ACC112 (cell line): Measurements from ENCODE around the gene JAKMIP3.

Experiments
- H2AFZ ChIP-seq: fragments of 200-600 bp; sonication (generic); one replicate; pipeline ENCODE4 v1.6.0; 2017; ENCODE audit warnings: antibody characterized with exemption, low read length; ENCODE audit not compliant: unreplicated experiment
- H3K27ac ChIP-seq: fragments of 200-600 bp; sonication (generic); 2 replicates; pipeline ENCODE4 v1.5.1; 2014; ENCODE audit warnings: low read depth, mild to moderate bottlenecking, antibody characterized with exemption, low read length, moderate library complexity
- H3K27me3 ChIP-seq: fragments of 200-600 bp; sonication (generic); 2 replicates; pipeline ENCODE4 v1.6.1; 2014; ENCODE audit warnings: mild to moderate bottlenecking, antibody characterized with exemption, low read length, moderate library complexity, mixed read lengths; ENCODE audit not compliant: insufficient read depth
- H3K36me3 ChIP-seq: fragments of 200-600 bp; sonication (generic); 2 replicates; pipeline ENCODE4 v1.6.1; 2016; ENCODE audit warnings: mild to moderate bottlenecking, antibody characterized with exemption, low read length, moderate library complexity, mixed read lengths; ENCODE audit not compliant: insufficient read depth
- H3K4me1 ChIP-seq: fragments of 200-600 bp; sonication (generic); one replicate; pipeline ENCODE4 v1.6.1; 2016; ENCODE audit warnings: low read length, mixed read lengths; ENCODE audit not compliant: insufficient read depth, unreplicated experiment, control insufficient read depth
- H3K4me3 ChIP-seq: fragments of 200-600 bp; sonication (generic); 2 replicates; pipeline ENCODE4 v1.5.1; 2014; ENCODE audit warnings: mild to moderate bottlenecking, low read depth, low read length
- H3K79me2 ChIP-seq: fragments of 200-600 bp; sonication (generic); one replicate; pipeline ENCODE4 v1.6.0; 2016; ENCODE audit warnings: low read length; ENCODE audit not compliant: control insufficient read depth, unreplicated experiment, insufficient read depth

The JAKMIP3 gene

DNA sequence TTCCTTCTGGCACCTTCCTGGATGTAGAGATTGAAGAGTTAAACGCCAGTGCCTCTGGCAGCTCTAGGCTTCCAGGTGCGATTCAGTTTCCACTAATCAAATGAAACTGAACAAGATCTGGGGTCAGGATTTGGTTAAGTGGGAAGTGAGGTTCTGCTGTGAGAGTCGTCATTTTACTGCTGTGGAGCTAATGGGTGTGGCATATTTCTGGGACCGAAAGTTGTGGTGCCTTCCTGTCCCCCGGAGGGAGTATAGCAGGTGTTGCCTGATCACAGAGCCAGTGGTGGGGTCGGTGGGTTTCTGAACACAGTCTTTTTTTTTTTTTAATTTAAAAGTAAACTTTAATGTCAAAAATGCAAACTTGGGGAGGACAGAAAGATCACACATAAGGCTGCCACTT, 37.0 kb upstream of the JAKMIP3 start:
- Histone ChIP-seq H3K27ac (no peak overlapping the region), H3K4me3 (no peak overlapping the region), H3K36me3 (no peaks in the 10 kb centered on the region), H3K27me3 (peaks cover 52% of the 10 kb centered on the region), H3K4me1 (no peaks in the 10 kb centered on the region), H2AFZ (no peak overlapping the region), H3K79me2 (no peaks in the 10 kb centered on the region)

DNA sequence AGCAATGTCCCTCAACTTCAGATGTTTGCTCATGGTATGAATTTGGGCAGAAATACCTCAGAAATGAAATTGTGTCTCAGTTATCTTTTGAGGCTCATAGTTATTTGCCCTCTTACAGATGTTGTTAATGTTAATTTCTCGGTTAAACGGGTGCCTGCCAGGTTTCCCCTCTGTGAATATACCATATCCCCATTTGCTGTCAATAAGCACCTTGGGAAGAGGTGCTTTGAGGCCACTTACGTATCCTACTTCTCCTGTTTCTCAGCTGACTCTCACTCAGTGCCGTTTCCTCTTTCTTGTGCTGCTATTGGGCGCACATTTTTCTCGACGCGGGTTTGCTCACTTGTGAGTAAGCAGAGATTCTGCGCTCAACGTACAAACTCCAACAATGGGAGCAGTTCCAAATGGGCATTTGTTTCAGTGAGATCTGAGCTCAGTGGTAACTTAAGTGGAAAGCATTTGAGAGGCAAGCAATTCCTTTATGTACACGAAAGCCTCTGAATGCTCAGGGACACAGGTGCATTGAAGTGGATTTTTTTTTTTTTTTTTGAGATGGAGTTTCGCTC, 34.8 kb upstream of the JAKMIP3 start:
- Histone ChIP-seq H3K79me2 (no peaks in the 10 kb centered on the region), H2AFZ (no peak overlapping the region), H3K4me1 (no peaks in the 10 kb centered on the region), H3K36me3 (no peaks in the 10 kb centered on the region), H3K4me3 (no peak overlapping the region), H3K27ac (no peak overlapping the region), H3K27me3 (peaks cover 68% of the 10 kb centered on the region)

DNA sequence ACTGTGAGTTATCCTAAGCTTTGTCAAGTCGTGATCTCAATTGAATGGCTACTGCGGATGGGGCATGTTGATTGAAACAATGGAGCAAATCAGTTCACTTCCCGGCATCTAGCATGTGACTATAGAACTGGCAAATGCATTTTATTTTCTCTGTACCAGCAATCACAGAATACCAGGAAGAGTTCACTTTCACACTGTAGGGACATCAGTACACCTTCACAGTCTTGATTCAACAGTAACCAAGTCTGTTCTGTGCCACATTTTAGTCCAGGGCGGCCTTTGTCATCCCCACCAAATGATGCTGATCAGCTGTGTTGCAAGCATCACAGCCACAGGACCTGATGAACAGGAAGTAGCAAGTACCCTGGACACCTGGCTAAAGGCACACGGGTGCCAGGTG, 32.1 kb upstream of the JAKMIP3 start:
- Histone ChIP-seq H2AFZ (no peak overlapping the region), H3K4me1 (no peaks in the 10 kb centered on the region), H3K4me3 (no peak overlapping the region), H3K27ac (no peak overlapping the region), H3K79me2 (no peaks in the 10 kb centered on the region), H3K36me3 (no peaks in the 10 kb centered on the region), H3K27me3 (peaks cover 87% of the 10 kb centered on the region)

DNA sequence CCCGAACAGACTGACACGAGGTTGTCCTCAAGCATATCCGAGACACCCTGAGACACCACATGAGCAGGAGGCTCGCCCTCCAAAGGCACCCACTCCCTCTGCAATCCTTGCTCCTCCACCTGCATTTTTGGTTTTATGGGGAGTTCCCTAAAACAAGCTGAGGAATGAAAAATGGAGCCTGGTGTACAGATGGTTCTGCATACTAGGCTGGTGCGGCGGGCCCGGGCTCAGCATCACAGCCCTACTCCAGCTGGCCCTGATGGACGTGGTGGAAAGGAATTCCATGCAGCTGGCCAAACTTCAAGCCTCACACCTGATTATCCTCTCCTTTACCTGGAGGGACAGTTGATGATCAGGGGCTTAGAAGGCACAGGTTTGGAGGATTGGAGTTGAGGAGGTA, 30.3 kb upstream of the JAKMIP3 start:
- no peak overlapping the region for H3K4me3 ChIP-seq

DNA sequence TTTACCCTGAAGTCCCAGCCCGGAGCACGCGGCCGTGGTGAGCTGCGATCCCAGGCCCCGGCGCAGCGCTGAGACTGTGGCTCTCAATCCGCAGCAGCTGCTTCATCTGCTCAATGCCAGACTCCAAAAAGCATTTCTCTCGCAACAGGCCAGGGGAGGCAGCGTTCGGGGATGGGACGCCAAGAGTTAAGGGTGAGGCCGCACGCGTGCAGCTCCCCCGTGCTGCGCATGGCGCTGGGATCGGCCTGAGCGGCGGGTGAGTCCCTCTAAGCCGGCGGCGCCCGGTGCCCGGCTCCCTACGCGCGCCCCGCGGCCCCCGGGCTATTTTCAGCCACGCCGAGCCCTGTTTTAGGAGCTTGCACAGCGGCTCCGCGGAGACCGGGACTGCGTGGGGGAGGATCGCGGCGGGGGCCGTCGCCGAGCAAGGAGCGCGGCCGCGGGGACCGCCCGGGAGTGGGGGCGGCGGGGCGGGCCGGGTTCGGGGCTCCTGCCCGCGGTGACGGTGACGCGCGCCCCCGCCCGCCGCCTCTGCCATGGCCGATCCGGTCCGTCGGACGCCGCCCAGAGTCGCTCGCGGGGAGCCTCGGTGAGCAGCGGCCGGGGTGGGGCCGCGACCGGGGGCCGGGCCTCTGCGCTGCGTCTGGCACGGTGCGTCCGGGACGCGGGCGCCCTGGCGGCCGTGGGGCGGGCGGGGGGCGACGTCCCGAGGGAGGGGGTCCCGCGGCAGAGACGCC, 29.4 kb upstream of the JAKMIP3 start:
- no peaks in the 10 kb centered on the region for H3K36me3 ChIP-seq
- peaks cover 85% of the 10 kb centered on the region for H3K27me3 ChIP-seq
- H3K79me2 ChIP-seq = no peaks in the 10 kb centered on the region
- H2AFZ ChIP-seq = peak overlapping the region; percentile 38
- H3K27ac ChIP-seq = no peak overlapping the region
- no peaks in the 10 kb centered on the region for H3K4me1 ChIP-seq
- H3K4me3 ChIP-seq = peak overlapping the region; percentile 69

More for the DNA sequence above, 30.3 kb upstream of the JAKMIP3 start:
- Histone ChIP-seq H3K36me3 (no peaks in the 10 kb centered on the region), H3K79me2 (no peaks in the 10 kb centered on the region), H3K4me1 (no peaks in the 10 kb centered on the region), H3K27me3 (peaks cover 85% of the 10 kb centered on the region), H3K27ac (no peak overlapping the region), H2AFZ (no peak overlapping the region)

DNA sequence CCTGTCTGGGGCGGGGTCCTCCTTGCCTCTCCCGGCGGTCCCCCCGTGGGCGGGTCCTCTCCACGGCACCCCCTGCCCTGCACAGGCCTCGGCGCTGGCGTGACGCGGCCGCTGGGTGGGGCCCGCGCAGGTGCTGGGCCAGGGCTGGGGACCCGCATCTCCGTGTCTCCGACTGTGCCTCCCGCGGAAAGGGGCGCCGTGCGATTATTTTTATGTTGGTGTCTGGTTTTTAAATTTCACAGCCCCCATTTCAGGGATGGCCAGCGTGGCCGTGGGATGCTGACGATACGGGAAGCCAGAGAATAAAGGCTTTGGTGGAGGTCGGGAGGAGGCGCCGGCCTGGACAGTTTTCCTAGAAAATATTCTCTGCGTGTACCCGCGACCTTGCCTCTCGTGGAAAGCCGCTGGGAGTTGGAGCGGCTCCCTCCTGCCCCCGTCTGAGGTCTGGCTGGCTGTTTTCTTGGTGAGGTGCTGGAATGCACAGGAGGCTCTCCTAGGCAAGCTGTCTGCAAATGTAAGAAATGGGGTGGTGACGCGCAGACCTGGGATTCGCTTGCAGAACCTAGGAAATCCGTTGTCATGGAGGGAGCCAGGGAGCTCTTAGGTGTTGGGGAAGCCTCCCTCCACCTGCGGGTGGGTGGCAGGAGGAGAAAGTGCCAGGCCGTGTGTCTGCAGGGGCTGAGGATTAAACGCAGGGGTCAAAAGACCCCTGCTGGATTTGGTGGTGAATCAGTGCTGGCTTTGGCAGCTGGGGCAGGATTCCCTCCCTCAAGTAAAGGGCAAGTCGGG, 28.7 kb upstream of the JAKMIP3 start:
- peak overlapping the region; percentile 69 for H3K4me3 ChIP-seq

DNA sequence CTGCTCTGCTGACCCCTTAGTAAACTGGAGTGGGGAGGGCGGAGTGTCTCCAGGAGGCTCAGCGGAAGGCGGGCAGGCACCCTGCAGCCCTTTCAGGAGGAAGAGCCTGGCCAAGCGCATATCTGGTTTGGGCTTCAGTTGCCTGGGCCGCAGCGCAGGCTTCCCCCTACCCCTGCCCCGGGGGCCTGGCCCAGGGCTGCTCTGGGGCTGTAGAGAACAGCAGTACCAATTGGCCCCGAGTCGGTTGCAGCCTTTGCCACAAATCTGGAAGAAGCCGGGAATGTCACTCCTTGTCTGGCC, 28.1 kb upstream of the JAKMIP3 start:
- Histone ChIP-seq H3K27me3 (peaks cover 92% of the 10 kb centered on the region), H3K27ac (no peak overlapping the region), H2AFZ (no peak overlapping the region), H3K4me1 (no peaks in the 10 kb centered on the region), H3K4me3 (no peak overlapping the region), H3K36me3 (no peaks in the 10 kb centered on the region), H3K79me2 (no peaks in the 10 kb centered on the region)

More for the DNA sequence above, 28.7 kb upstream of the JAKMIP3 start:
- no peak overlapping the region for H2AFZ ChIP-seq
- H3K36me3 ChIP-seq = no peaks in the 10 kb centered on the region
- H3K27me3 ChIP-seq = peaks cover 88% of the 10 kb centered on the region
- H3K79me2 ChIP-seq = no peaks in the 10 kb centered on the region
- no peaks in the 10 kb centered on the region for H3K4me1 ChIP-seq
- no peak overlapping the region for H3K27ac ChIP-seq

DNA sequence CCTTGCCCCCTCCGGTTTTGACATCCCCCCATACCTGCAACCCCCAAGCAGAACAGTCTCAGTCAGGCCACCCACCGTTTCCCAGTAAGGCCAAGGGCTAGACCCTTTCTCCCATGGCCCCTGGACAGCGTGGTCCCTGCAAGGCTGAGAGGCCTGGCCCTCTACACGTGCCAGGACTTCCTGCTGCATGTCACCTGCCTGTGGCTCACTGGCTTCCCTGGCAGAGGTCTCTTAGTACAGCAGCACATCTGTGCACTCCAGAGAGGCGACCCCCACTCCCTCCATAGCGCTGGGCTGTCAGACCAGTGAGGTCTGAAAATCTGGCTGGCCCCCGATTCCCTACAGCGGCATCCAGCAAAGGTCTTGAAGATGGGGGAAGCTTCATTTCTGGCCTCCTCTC, 26.4 kb upstream of the JAKMIP3 start:
- Histone ChIP-seq H3K4me3 (no peak overlapping the region), H3K36me3 (no peaks in the 10 kb centered on the region), H3K27me3 (peaks cover 92% of the 10 kb centered on the region), H3K4me1 (no peaks in the 10 kb centered on the region), H3K27ac (no peak overlapping the region), H3K79me2 (no peaks in the 10 kb centered on the region), H2AFZ (no peak overlapping the region)

DNA sequence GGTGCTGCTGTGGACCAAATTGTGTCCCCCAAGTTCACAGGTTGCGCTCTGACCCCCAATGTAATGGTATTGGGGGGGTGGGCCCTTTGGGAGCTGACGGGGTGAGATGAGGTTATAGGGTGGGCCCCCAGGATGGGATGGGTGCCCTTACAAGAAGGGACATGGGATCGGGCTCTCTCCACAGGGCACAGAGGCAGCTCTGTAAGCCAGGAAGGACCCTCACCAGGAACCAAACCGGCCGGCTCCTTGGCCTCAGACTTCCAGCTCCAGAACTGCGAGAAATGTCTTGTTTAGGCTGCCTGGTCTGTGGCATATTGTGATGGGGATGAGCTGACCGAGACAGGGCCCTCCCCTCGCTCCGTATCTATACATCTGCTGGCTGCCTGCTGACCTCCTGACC, 25.7 kb upstream of the JAKMIP3 start:
- Histone ChIP-seq H3K27me3 (peaks cover 92% of the 10 kb centered on the region), H3K27ac (no peak overlapping the region), H2AFZ (no peak overlapping the region)

DNA sequence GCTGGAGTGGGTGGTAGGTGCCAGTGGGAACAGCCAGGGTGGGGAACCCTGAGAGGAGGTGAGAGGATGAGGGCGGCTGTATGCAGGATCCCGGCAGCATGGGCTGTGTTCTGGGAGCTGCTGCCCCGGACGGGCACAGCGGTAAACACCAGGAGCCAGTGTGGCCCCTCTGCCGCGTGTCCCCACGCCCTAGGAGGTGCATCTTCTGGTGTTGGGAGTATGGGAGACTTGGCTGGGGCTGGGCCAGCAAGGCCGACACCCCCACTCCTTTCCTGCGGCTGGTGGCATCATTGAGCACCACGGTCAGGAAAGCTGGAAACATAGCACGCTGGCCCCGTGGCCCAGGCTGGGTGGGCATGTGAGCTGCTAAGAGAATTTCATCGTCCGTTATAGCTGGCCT, 24.4 kb upstream of the JAKMIP3 start:
- H3K4me1 ChIP-seq = no peaks in the 10 kb centered on the region
- H3K36me3 ChIP-seq = no peaks in the 10 kb centered on the region
- no peaks in the 10 kb centered on the region for H3K79me2 ChIP-seq
- peaks cover 85% of the 10 kb centered on the region for H3K27me3 ChIP-seq
- H3K27ac ChIP-seq = no peak overlapping the region
- H2AFZ ChIP-seq = no peak overlapping the region
- no peak overlapping the region for H3K4me3 ChIP-seq

More for the DNA sequence above, 25.7 kb upstream of the JAKMIP3 start:
- Histone ChIP-seq H3K4me1 (no peaks in the 10 kb centered on the region), H3K36me3 (no peaks in the 10 kb centered on the region), H3K4me3 (no peak overlapping the region), H3K79me2 (no peaks in the 10 kb centered on the region)
